NCI-H524 (cell line): Measurements from ENCODE around the gene ATAD3B.
A peak's percentile ranks its signal among the peaks of the same experiment; 100 is the strongest.
"Not testable (repeated sequence)": the region's sequence is repeated elsewhere in the genome, so short reads cannot be mapped to it uniquely, and the experiment has no call there.

Experiments
- DNase-seq, 2 experiments: peaks; one replicate each; lab custom pipeline; 2025; lab: John Stamatoyannopoulos, UW

The ATAD3B gene

GRCh38 chr1:1471389-1472052, at the start of gene ATAD3B:
ATAD3B (plus strand) TSS chr1:1471765; CDS start chr1:1471885, 120 bp downstream.
- peak; percentile 66 to 83 for DNase-seq

GRCh38 chr1:1421907-1422464, 49.6 kb upstream of the ATAD3B start:
- no peak for DNase-seq

DNA sequence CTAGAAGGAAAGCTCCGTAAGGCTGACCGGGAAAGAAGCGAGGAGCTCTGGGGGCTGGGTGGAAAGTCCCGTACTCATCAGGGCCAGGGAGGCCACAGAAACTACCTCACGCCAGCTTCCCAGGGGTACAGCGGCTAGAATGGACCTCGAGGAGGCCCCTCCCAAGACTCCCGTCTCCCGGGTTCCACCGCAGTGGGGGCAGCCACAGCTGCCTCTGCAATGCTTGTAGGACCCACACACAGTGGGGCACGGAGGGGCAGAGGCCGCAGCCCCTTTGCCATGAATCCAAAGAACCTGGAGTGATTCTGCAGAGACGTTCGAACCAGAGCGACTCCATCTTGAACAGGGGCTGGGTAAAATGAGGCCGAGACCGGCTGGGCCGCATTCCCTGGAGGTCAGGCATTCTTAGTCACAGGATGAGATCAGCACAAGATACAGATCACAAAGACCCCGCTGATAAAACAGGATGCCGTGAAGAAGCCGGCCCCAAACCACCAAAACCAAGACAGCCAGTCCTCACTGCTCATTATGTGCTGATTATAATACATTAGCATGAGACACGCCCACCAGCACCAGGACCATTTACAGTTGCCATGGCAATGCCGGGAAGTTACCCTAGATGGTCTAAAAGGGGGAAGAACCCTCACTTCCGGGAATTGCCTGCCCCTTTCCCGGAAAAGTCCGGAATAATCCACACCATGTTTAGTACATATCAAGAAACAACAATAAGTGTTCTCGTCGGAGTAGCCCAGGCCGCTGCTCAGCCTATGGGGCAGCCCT, 48.9 kb upstream of the ATAD3B start:
- no peak for DNase-seq

GRCh38 chr1:1423245-1423597, 48.3 kb upstream of the ATAD3B start:
- DNase-seq: no peak

GRCh38 chr1:1424707-1425106, 46.9 kb upstream of the ATAD3B start:
- no peak for DNase-seq

- DNase-seq: no peak
These were observed 46.2 kb upstream of the ATAD3B start for GRCh38 chr1:1425426-1425752.

GRCh38 chr1:1425753-1426495, 45.6 kb upstream of the ATAD3B start:
- no peak for DNase-seq

GRCh38 chr1:1426496-1427105, 45.0 kb upstream of the ATAD3B start:
- DNase-seq: peak in 1 of 2 experiments; percentile 52

GRCh38 chr1:1427106-1427819, 44.3 kb upstream of the ATAD3B start:
- DNase-seq: no peak

- DNase-seq: no peak
These were observed 43.8 kb upstream of the ATAD3B start for GRCh38 chr1:1427820-1428148.

DNA sequence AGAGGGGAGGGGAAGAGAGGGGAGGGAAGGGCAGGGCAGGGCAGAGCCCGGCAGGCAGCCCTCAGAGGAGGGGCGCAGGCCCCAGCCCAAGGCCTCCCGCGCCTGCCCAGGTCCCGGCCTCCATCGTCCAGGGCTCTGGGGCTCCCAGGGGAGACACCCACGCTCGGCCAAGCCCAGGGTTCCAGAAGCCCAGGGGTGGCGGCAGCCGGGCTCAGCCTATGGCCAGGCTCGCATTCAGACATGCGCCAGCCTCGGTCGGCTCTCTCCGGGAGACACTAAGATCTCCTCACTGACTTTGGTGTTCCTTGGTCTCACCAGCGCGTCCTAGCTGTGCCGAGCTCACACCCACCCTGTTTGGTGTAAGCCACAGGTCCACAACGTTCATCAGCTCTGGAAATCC, 43.4 kb upstream of the ATAD3B start:
- no peak for DNase-seq

DNA sequence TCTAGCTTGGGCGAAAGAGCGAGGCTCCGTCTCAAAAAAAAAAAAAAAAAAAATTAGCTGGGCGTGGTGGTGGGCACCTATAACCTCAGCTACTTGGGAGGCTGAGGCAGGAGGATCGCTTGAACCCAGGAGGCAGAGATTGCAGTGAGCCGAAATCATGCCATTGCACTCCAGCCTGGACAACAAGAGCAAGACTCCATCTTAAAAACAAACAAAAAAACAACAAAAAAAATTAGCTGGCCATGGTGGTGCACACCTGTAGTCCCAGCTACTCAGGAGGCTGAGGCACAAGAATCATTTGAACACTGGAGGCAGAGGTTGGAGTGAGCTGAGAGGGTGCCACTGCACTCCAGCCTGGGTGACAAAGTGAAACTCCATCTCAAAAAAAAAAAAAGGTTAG, 42.6 kb upstream of the ATAD3B start:
- not testable (repeated sequence) for DNase-seq

GRCh38 chr1:1429671-1430073, 41.9 kb upstream of the ATAD3B start:
- no peak for DNase-seq

GRCh38 chr1:1430114-1430982, 41.2 kb upstream of the ATAD3B start:
- peak; percentile 53 to 87 for DNase-seq

DNA sequence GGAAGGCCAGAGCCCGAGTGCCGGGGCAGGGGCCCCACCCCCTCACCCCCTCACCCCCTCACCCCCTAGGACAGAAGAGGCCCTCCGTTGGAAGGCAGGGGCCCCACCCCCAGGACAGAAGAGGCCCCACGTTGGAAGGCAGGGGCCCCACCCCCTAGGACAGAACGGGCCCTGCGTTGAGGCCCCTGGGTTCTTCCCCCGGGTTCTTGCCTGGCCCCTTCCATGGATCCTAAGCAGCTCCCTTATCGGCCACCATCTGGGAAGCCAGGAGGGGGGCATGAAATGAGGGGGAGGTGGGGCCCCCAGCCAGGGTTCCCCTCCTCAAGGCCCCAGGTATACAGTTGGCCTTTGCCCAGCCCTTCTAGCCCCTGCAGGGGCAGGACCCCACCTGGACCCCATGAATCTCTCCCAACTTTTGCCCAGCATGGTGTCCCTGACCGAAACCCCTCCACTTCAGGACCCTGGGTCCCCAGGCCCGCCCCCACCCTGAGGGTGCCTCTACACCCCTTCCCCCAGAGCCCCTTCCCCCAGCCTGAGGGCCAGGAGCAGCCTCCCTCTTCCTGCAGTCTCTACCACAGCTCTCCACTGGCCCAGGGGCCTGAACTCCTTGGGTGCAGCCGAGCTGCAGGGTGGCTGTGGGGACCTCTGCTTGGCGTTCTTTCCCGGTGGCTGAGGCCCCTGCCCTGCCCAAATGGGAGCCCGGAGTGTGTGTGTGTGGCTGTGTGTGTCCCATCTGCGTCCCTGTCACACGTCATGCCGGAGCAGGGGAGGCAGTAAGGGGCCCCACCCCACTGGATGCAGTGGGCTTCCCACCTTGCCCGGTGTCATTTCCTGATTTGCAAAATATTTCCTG, 40.3 kb upstream of the ATAD3B start:
- DNase-seq: peak in 1 of 2 experiments; percentile 38

- peak in 1 of 2 experiments; percentile 30 for DNase-seq
These were observed 39.7 kb upstream of the ATAD3B start for GRCh38 chr1:1431845-1432273.

DNA sequence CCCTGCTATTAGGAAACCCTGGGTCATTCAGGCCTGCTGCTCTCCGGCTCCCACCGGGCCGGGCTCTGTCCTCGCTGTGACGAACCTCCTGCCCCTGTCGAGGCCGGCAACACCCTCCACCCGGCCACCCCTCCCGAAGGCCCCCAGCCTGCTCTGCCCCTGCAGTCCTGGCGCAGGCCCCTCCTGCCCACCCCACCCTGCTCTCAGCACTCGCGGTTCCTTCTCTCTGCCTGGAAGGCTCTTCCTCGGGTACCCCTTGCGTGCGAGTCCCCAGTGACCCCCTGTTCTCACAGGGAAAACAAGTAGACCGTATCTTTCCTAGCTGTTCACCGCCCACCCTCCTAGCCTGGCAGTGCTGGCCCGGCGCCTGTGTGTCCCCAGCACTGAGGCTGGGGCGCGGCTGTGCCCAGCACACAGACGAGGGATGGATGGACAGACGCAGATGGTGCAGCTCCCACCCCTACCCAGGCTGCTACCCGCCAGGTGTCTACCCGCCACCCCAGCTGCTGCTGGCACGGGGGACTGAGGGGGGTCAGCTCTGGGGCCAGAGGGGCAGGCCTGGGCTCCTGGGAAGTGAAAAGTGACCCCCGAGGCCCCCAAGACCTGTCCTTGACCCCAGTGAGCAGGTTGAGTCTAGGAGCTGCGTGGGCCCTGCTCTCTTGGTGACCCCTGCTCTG, 39.2 kb upstream of the ATAD3B start:
- DNase-seq: peak; percentile 79

DNA sequence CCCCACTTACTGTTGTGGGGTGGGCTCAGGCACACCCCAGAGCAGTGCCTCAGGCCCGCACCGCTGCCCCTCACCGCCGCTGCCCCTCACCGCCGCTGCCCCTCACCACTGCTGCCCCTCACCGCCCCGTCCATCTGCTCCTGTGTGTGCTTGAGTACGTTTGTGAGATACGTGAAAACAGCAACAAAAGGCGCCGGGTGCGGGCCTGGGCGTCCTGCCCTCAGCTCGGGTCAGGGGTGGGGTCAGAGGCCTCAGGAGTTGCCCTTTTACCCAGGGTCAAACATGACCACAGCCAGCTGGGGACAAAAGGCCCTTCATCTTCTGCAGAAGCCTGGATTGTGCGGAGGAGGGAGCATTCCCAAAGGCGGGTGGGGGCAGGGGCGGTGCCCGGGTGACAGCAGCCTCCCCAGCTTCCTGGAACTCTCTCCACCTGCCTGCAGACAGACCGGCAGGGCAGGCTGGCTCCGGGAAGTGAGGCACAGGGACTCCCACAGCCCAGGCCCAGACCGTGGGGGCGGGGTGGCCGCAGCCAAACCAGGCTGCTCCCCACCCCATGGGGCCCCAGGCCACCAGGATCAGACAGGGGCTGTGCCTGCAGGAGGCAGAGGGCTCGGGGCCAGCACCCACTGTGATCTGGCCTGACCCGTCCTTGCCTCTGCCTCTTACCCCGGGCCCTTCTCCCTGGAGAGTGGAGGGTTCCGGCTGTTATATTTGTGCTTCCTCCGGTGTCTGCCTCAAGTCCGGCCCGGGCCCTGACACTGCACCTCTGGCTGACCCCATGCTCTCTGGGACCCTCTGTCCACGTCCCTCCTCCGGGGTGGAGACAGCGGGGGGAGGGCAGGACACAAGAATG, 38.4 kb upstream of the ATAD3B start:
- DNase-seq: peak; percentile 42 to 62
